Activated T-helper 2 cell treated with anti-CD3 and anti-CD28 coated beads, Interferon-gamma antibody, Interleukin-2, Interleukin-4, amounts not matched to agents 10 μg/mL and 5 μg/mL and 100 μg/mL, durations not matched to agents 14 hours and 24 hours and 36 hours (primary cell): Measurements from ENCODE around the gene ZFP14. TPM values are rescaled to one million over a fixed set of nuclear protein-coding genes. Genes with fewer than 3 reads are reported as not detected.
A peak's percentile ranks its signal among the peaks of the same experiment; 100 is the strongest.
"Not testable (repeated sequence)": the region's sequence is repeated elsewhere in the genome, so short reads cannot be mapped to it uniquely, and the experiment has no call there.

ENCODE experiments used
- DNase-seq: peaks from one replicate; pipeline ENCODE4 v3.0.0; 2021; ENCODE audit warnings: low spot score
- H3K27ac Mint-ChIP-seq: one replicate; pipeline ENCODE4 v1.8.0; 2021; ENCODE audit warnings: mixed read lengths
- H3K27me3 Mint-ChIP-seq: one replicate; pipeline ENCODE4 v1.8.0; 2021; ENCODE audit warnings: low read depth, mixed read lengths
- H3K36me3 Mint-ChIP-seq: one replicate; pipeline ENCODE4 v1.8.0; 2021; ENCODE audit warnings: low read depth, mixed read lengths
- H3K4me1 Mint-ChIP-seq: one replicate; pipeline ENCODE4 v1.8.0; 2021; ENCODE audit warnings: low read depth, mixed read lengths
- H3K4me3 Mint-ChIP-seq: one replicate; pipeline ENCODE4 v1.8.0; 2021; ENCODE audit warnings: low read depth, mild to moderate bottlenecking, moderate library complexity, mixed read lengths
- H3K9me3 Mint-ChIP-seq: one replicate; pipeline ENCODE4 v1.8.0; 2021; ENCODE audit warnings: mixed read lengths
- intact Hi-C: fragments of 100-400 bp; cut with micrococcal nuclease; formaldehyde crosslinking; loops from one replicate; pipeline ENCODE4 v1.15.1; 2023
- total RNA-seq: library from RNA; stranded (reverse); gene quantifications from 2 replicates; pipeline ENCODE4 v1.2.3, GENCODE V29; 2022

Gene ZFP14
- total RNA-seq, 1 donor from 2014 or later = 2.0 TPM

DNA sequence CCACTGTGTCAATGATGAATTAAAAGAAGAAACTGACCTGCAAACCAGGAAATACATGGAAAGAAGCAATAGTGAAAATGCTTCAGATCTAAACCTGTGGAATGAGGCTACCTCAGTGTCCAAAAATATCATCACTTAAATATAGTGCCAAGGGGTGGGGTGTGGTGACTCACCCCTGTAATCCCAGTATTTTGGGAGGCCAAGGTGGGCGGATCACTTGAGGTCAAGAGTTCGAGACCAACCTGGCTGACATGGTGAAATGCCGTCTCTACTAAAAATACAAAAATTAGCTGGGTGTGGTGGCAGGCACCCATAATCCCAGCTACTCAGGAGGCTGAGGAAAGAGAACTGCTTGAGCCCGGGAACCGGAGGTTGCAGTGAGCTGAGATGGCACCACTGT is 64.9 kb downstream of the ZFP14 start:
- DNase-seq, intact Hi-C loops, H3K4me1 Mint-ChIP-seq, H3K36me3 Mint-ChIP-seq, H3K27ac Mint-ChIP-seq, H3K4me3 Mint-ChIP-seq, H3K27me3 Mint-ChIP-seq: not testable (repeated sequence)
- H3K9me3 Mint-ChIP-seq = peaks cover 21% of the 10 kb centered on the region

GRCh38 chr19:36311098-36311760 is 67.8 kb downstream of the ZFP14 start:
- H3K36me3 Mint-ChIP-seq, DNase-seq, H3K4me1 Mint-ChIP-seq, intact Hi-C loops, H3K4me3 Mint-ChIP-seq, H3K27me3 Mint-ChIP-seq, H3K27ac Mint-ChIP-seq: not testable (repeated sequence)
- H3K9me3 Mint-ChIP-seq = peaks cover 13% of the 10 kb centered on the region

GRCh38 chr19:36310416-36310990 is 68.5 kb downstream of the ZFP14 start:
- intact Hi-C loops, H3K9me3 Mint-ChIP-seq, H3K36me3 Mint-ChIP-seq, H3K27me3 Mint-ChIP-seq, H3K4me1 Mint-ChIP-seq, H3K27ac Mint-ChIP-seq, DNase-seq, H3K4me3 Mint-ChIP-seq: not testable (repeated sequence)

DNA sequence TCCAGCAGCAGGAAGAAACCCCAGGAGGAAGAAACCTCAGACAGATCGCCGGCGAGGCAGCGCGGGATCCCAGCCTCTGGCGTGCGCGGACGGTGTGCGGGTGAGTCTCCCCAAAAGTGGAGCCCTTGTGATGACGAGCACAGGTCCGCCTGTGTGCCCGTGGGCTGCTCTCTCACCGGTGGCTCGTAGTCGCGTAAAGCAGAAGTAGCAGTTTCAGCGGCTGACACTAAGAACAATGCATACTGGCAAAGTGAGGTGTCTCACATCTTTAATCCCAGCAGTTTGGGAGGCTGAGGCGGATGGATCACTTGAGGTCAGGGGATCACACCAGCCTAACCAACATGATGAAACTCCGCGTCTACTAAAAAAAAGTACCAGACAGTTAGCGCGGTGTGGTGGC is 69.2 kb downstream of the ZFP14 start:
- intact Hi-C loops, DNase-seq, H3K9me3 Mint-ChIP-seq, H3K27ac Mint-ChIP-seq, H3K36me3 Mint-ChIP-seq, H3K4me1 Mint-ChIP-seq, H3K27me3 Mint-ChIP-seq: not testable (repeated sequence)
- peak overlapping the region; percentile 30 for H3K4me3 Mint-ChIP-seq

DNA sequence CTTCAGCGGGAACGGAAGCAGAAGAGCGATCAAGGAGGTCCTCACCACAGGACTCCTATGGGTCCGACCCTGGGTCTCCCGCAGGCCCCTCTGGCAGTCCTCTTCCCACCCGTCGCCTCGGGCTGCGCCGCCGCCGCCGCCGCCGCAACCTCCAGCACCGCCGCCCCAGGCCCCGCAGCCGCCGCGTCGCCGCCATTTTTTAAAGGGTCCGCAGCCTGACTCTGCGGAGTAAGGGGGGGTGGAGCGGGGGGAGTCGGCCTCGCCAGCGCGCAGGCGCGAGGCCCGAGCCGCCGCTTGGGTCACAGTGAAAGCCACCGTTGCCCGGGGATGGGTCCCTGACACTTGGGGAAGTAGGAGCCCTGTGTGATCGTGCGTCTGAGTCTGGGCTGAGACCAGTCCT is 69.7 kb downstream of the ZFP14 start:
- H3K4me3 Mint-ChIP-seq = peak overlapping the region; percentile 26
- intact Hi-C loops = not testable (repeated sequence)

GRCh38 chr19:36292317-36292716 is 86.7 kb downstream of the ZFP14 start:
- H3K9me3 Mint-ChIP-seq, H3K27ac Mint-ChIP-seq, intact Hi-C loops, DNase-seq, H3K27me3 Mint-ChIP-seq, H3K4me3 Mint-ChIP-seq, H3K4me1 Mint-ChIP-seq, H3K36me3 Mint-ChIP-seq: not testable (repeated sequence)

More for the DNA sequence above, 69.7 kb downstream of the ZFP14 start:
- not testable (repeated sequence) for H3K4me1 Mint-ChIP-seq, H3K9me3 Mint-ChIP-seq, H3K27ac Mint-ChIP-seq, DNase-seq, H3K36me3 Mint-ChIP-seq, H3K27me3 Mint-ChIP-seq

Other genes with a start within 250 kb of the ZFP14 start
- 424 and 431 TPM in 2 replicates for gene CAPNS1, start 239.1 kb downstream of the ZFP14 start, total RNA-seq
- not detected in 2 replicates for gene COX7A1, start 226.8 kb downstream of the ZFP14 start, total RNA-seq
- 1.5 and 2.4 TPM in 2 replicates for gene ZNF565, start 164.5 kb downstream of the ZFP14 start, total RNA-seq
- 82.3 and 86.4 TPM in 2 replicates for gene ZNF146, start 164.1 kb downstream of the ZFP14 start, total RNA-seq
- 5.1 and 5.8 TPM in 2 replicates for gene ZFP82, start 39.4 kb upstream of the ZFP14 start, total RNA-seq
- gene ZNF566, start 110.4 kb upstream of the ZFP14 start, total RNA-seq = 7.3 and 7.7 TPM in 2 replicates
- 6.2 and 7.1 TPM in 2 replicates for gene ZNF260, start 149.1 kb upstream of the ZFP14 start, total RNA-seq
- 14.8 and 15.2 TPM in 2 replicates for gene ZNF529, start 194.1 kb upstream of the ZFP14 start, total RNA-seq
- gene ZNF382, start 226.1 kb upstream of the ZFP14 start, total RNA-seq = 8.8 and 10.8 TPM in 2 replicates